ENCODE measurements around the gene SPA17.

Gene SPA17

GRCh38 chr11:124638500-124638899 lies 35.2 kb upstream of the SPA17 start:
- no peak for TF ChIP-seq CTCF (IDR thresholded peaks at IDR 0.05; ENCODE audit: control insufficient read depth, insufficient read depth, low read depth, low read length, missing control alignments)
- no peak for DNase-seq (ENCODE audit: low read depth)
- H3K4me3 ChIP-seq (ENCODE audit: control insufficient read depth, low read depth, low read length) = no peak overlapping the region

- no peak for TF ChIP-seq CTCF (IDR thresholded peaks at IDR 0.05; ENCODE audit: control insufficient read depth, insufficient read depth, low read depth, low read length, missing control alignments)
- H3K4me3 ChIP-seq (ENCODE audit: control insufficient read depth, low read depth, low read length) = no peak overlapping the region
- no peak for DNase-seq (ENCODE audit: low read depth)
Measured at GRCh38 chr11:124639186-124639585, 34.5 kb upstream of the SPA17 start.

- TF ChIP-seq CTCF (IDR thresholded peaks at IDR 0.05; ENCODE audit: control insufficient read depth, insufficient read depth, low read depth, low read length, missing control alignments) = no peak
- DNase-seq (ENCODE audit: low read depth) = no peak
Measured at GRCh38 chr11:124640666-124641065, 33.0 kb upstream of the SPA17 start.

GRCh38 chr11:124642628-124643027 lies 31.1 kb upstream of the SPA17 start:
- H3K4me3 ChIP-seq (ENCODE audit: control insufficient read depth, low read depth, low read length) = no peak overlapping the region
- TF ChIP-seq CTCF (IDR thresholded peaks at IDR 0.05; ENCODE audit: control insufficient read depth, insufficient read depth, low read depth, low read length, missing control alignments) = no peak
- no peak for DNase-seq (ENCODE audit: low read depth)

More at GRCh38 chr11:124640666-124641065, 33.0 kb upstream of the SPA17 start:
- H3K4me3 ChIP-seq (ENCODE audit: control insufficient read depth, low read depth, low read length) = no peak overlapping the region

- TF ChIP-seq CTCF (IDR thresholded peaks at IDR 0.05; ENCODE audit: control insufficient read depth, insufficient read depth, low read depth, low read length, missing control alignments) = no peak
- no peak overlapping the region for H3K4me3 ChIP-seq (ENCODE audit: control insufficient read depth, low read depth, low read length)
- DNase-seq (ENCODE audit: low read depth) = no peak
Measured at GRCh38 chr11:124643042-124643604, 30.6 kb upstream of the SPA17 start.

GRCh38 chr11:124643605-124644425 lies 29.9 kb upstream of the SPA17 start:
- H3K4me3 ChIP-seq (ENCODE audit: control insufficient read depth, low read depth, low read length) = no peak overlapping the region
- DNase-seq (ENCODE audit: low read depth) = peak; percentile 78
- no peak for TF ChIP-seq CTCF (IDR thresholded peaks at IDR 0.05; ENCODE audit: control insufficient read depth, insufficient read depth, low read depth, low read length, missing control alignments)
